ENCODE data around the gene KLRG1.

KLRG1 gene

GRCh38 chr12:9040484-9041186 lies 51.3 kb downstream of the KLRG1 start:
- no peak for DNase-seq

DNA sequence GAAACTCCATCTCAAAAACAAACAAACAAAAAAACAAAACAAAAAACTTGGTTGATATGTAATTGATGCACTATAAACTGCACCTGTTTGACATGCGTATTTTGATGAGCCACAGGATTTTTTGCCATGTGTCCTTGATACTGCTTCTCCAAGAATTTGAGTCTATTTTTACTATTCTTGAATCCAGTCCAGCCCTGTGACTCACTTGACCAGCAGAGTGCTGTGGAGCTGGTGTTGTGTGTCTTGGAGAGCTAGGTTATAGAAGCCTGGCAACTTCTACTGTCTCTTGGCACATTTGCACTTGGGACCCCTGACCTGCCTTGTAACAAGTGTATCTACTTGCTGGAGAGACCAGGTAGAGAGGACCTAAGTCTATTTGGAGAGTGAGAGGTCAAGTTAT lies 52.0 kb downstream of the KLRG1 start:
- DNase-seq: no peak

- DNase-seq: no peak
These were observed 54.4 kb downstream of the KLRG1 start for GRCh38 chr12:9043766-9044165.

DNA sequence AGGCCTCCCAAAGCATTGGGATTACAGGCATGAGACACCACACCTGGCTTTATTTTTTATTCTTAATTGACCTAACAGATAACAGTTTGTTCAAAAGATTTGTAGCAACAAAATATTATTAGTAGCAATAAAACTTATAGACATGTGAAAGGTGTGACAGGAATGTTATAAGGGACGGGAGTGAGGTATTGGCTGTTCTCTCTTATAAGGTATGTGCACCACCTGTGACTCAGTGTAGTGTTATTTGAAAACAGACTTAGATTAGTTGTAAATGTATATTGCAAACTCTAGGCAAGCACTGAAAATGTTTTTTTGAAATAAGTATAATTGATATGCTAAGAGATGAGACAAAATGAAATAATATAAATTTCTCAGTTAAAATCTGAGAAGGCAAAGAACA lies 57.8 kb downstream of the KLRG1 start:
- DNase-seq: no peak

DNA sequence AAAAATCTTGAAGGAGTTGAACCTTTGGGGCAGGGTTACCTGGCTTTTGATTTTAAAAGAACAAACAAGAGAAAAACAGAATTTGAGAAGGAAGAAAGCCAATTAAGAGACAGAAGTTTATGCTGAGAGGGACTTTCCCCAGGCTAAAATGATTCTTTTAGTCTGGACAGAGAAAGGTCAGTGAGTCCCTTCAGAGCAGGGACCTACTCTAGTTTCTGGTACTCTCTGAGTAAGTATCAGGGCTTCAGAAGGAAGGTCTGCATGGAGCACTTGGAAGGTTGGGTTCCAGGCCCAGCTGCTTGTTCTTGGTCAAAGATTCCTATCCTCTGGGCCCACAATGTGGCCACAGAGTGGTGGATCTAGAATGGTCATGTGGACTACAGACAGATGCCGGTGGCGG lies 59.6 kb downstream of the KLRG1 start:
- DNase-seq: no peak

GRCh38 chr12:9049520-9050133 lies 60.3 kb downstream of the KLRG1 start:
- no peak for DNase-seq

DNA sequence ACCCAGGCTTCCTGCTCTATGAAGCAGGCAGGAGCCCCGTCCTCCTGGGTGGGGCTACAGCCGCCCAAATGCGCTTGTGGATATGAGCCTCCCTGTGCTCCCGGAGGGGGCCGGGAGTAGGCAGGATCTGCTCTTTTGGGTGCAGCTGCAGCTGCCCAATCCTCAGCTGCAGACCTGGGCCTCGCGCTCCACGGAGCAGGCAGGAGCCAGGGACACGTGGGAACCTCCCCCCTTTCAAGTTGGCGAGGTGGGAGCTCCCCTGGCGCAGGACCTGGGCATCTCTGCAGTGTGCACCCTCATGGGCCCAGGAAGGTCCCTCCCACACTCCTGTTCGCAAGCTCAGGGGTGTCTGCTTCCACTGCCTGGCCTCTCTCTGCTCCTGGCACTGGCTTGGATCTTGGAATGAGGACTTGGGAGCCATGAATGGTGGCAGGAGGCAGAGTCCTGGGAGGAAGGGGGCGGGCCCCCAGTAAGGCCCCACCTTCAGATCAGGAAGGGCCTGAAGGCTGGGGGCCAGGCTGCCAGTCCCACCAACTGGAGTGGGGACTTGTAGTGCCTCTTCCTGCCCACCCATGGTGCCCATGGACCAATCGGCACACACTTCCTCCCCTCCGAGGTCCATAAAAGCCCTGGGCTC lies 61.3 kb downstream of the KLRG1 start:
- DNase-seq: no peak

DNA sequence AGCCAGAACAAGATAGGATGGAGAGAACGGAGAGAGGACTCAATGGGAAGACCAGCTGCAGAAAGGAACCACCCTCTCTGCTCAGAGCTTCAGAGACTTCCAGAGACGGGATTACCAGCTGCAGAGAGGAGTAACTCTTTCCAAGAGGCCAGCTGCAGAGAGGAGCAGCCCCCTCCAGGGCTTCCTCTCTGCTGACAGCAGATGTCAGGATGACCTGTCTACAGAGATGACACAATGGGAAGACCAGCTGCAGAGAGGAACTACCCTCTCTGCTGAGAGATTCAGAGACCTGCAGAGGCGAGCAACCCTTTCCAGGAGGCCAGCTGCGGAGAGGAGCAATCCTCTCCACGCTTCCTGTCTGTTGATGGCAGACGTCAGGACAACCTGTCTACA lies 61.8 kb downstream of the KLRG1 start:
- DNase-seq: no peak

- no peak for DNase-seq
These were observed 63.3 kb downstream of the KLRG1 start for GRCh38 chr12:9052610-9053009.
